NCI-H446 (cell line): ENCODE results near the gene DOK5.

Experiments used
- DNase-seq, 2 experiments: peaks; one replicate each; lab custom pipeline; 2025; lab: John Stamatoyannopoulos, UW

Gene DOK5

GRCh38 chr20:54646156-54646517, 170.7 kb downstream of the DOK5 start:
- DNase-seq = no peak

- DNase-seq = no peak
Observed at GRCh38 chr20:54648421-54649142, 173.2 kb downstream of the DOK5 start.

- peak; percentile 56 to 79 for DNase-seq
Observed at GRCh38 chr20:54649511-54649962, 174.1 kb downstream of the DOK5 start.

GRCh38 chr20:54650052-54650719, 174.8 kb downstream of the DOK5 start:
- no peak for DNase-seq

GRCh38 chr20:54651252-54651651, 175.9 kb downstream of the DOK5 start:
- DNase-seq = no peak

- DNase-seq = no peak
Observed at GRCh38 chr20:54654450-54654849, 179.1 kb downstream of the DOK5 start.

- DNase-seq = no peak
Observed at GRCh38 chr20:54657268-54657826, 182.0 kb downstream of the DOK5 start.

- no peak for DNase-seq
Observed at GRCh38 chr20:54658525-54658924, 183.1 kb downstream of the DOK5 start.

GRCh38 chr20:54661265-54661664, 185.9 kb downstream of the DOK5 start:
- no peak for DNase-seq

- no peak for DNase-seq
Observed at GRCh38 chr20:54661880-54662465, 186.6 kb downstream of the DOK5 start.

- no peak for DNase-seq
Observed at GRCh38 chr20:54665812-54666211, 190.4 kb downstream of the DOK5 start.

- DNase-seq = peak; percentile 14 to 35
Observed at GRCh38 chr20:54668271-54669039, 193.1 kb downstream of the DOK5 start.

GRCh38 chr20:54669040-54669363, 193.6 kb downstream of the DOK5 start:
- DNase-seq = no peak

- DNase-seq = no peak
Observed at GRCh38 chr20:54678253-54678652, 202.9 kb downstream of the DOK5 start.

GRCh38 chr20:54680439-54680838, 205.0 kb downstream of the DOK5 start:
- DNase-seq = no peak

GRCh38 chr20:54680872-54681619, 205.7 kb downstream of the DOK5 start:
- DNase-seq = peak; percentile 21 to 68

GRCh38 chr20:54681869-54682268, 206.5 kb downstream of the DOK5 start:
- no peak for DNase-seq

- DNase-seq = no peak
Observed at GRCh38 chr20:54688476-54688875, 213.1 kb downstream of the DOK5 start.

GRCh38 chr20:54690323-54690722, 214.9 kb downstream of the DOK5 start:
- no peak for DNase-seq

- DNase-seq = no peak
Observed at GRCh38 chr20:54691327-54691726, 215.9 kb downstream of the DOK5 start.

- DNase-seq = no peak
Observed at GRCh38 chr20:54692168-54692887, 216.9 kb downstream of the DOK5 start.
